Gastrocnemius medialis (tissue), 4 donors: ENCODE measurements around the gene CXCL1. TPM values are rescaled to one million over a fixed set of nuclear protein-coding genes. Genes with fewer than 3 reads are reported as not detected.
"Not testable (repeated sequence)": the region's sequence is repeated elsewhere in the genome, so short reads cannot be mapped to it uniquely, and the experiment has no call there.

Experiments used
- ATAC-seq, 2 donors: fragments of 150-250 bp; one replicate each; pipeline ENCODE4 v1.9.1; 2016
- DNase-seq, 2 donors: peaks; one replicate each; pipeline ENCODE4 v3.0.0-alpha.2; 2019
- H3K27ac ChIP-seq, 4 donors: fragments of 200-600 bp; sonication (generic); 1 replicate in 1 of 4; 2 replicates in 3 of 4; pipeline ENCODE4 v1.5.1; 2016 to 2018; ENCODE audit warnings: mild to moderate bottlenecking in 2 of 4, moderate library complexity in 1 of 4
- H3K27me3 ChIP-seq, 3 donors: fragments of 200-600 bp; sonication (generic) in 2 of 3; 1 replicate in 1 of 3; 2 replicates in 2 of 3; pipeline versions ENCODE4 v1.5.1 to v1.6.0; 2016 to 2019; ENCODE audit warnings: mild to moderate bottlenecking in 1 of 3, moderate library complexity in 1 of 3
- H3K36me3 ChIP-seq, 2 donors: fragments of 200-600 bp; sonication (generic) in 1 of 2; one replicate each; pipeline ENCODE4 v1.5.1; 2017 to 2018
- H3K4me1 ChIP-seq, 2 donors: fragments of 200-600 bp; sonication (generic) in 1 of 2; one replicate each; pipeline ENCODE4 v1.5.1; 2016 to 2017; ENCODE audit warnings: mild to moderate bottlenecking in 2 of 2
- H3K4me3 ChIP-seq, 4 donors: fragments of 200-600 bp; sonication (generic) in 3 of 4; 1 replicate in 1 of 4; 2 replicates in 3 of 4; pipeline ENCODE4 v1.5.1; 2016 to 2019; ENCODE audit warnings: mild to moderate bottlenecking in 2 of 4
- H3K9me3 ChIP-seq, 3 donors: fragments of 200-600 bp; sonication (generic) in 2 of 3; 1 replicate in 1 of 3; 2 replicates in 2 of 3; pipeline ENCODE4 v1.5.1; 2016 to 2019
- CTCF ChIP-seq, 5 experiments: fragments of 450-650 bp in 3 of 5; fragments of 200-600 bp in 2 of 5; sonication (generic) in 2 of 5; IDR thresholded peaks in 4 of 5; conservative IDR thresholded peaks in 1 of 5; 1 replicate in 4 of 5; 2 replicates in 1 of 5; pipeline ENCODE4 v1.5.1; 2016 to 2019; ENCODE audit warnings: antibody characterized with exemption in 5 of 5, mild to moderate bottlenecking in 3 of 5, moderate library complexity in 3 of 5
- POLR2A ChIP-seq, 2 donors: fragments of 450-650 bp; IDR thresholded peaks; one replicate each; pipeline ENCODE4 v1.6.1; 2017; ENCODE audit warnings: antibody characterized with exemption in 2 of 2, mild to moderate bottlenecking in 2 of 2, moderate library complexity in 2 of 2
- in situ Hi-C, 4 donors: fragments of 200-750 bp; cut with MboI; loops; one replicate each; pipeline versions ENCODE4 v1.15.0 to v1.8.0; 2017; ENCODE audit warnings: low sequenced_read_pairs in 4 of 4
- intact Hi-C: fragments of 100-400 bp; cut with DNase I; formaldehyde crosslinking; loops from one replicate; pipeline ENCODE4 v1.15.1; 2023; ENCODE audit warnings: low total_unique reads
- total RNA-seq, 4 donors: library from RNA; depleted of rRNA; stranded (reverse); fragments of >200 nt; gene quantifications; one replicate each; pipeline versions ENCODE4 v1.1.0 to v1.2.3, GENCODE V29; 2016

The CXCL1 gene
- total RNA-seq, 4 donors from 2014 or later = 2.7 to 3.2 TPM; not detected in 2

GRCh38 chr4:73896416-73896815 lies 27.2 kb downstream of the CXCL1 start:
- in situ Hi-C loops = no loop called here
- no peaks in the 10 kb centered on the region for H3K27me3 ChIP-seq
- TF ChIP-seq CTCF (IDR thresholded peaks at IDR 0.05 in 4 of 5, conservative IDR thresholded peaks at IDR 0.05 in 1 of 5) = no peak
- no peak for TF ChIP-seq POLR2A (IDR thresholded peaks at IDR 0.05)
- DNase-seq = no peak
- H3K27ac ChIP-seq = no peak overlapping the region
- ATAC-seq = no peak
- no peaks in the 10 kb centered on the region for H3K9me3 ChIP-seq
- H3K4me1 ChIP-seq = no peaks in the 10 kb centered on the region
- no peak overlapping the region for H3K4me3 ChIP-seq
- H3K36me3 ChIP-seq = no peaks in the 10 kb centered on the region
- intact Hi-C loops = no loop called here

- Histone ChIP-seq H3K36me3 (no peaks in the 10 kb centered on the region), H3K27ac (no peak overlapping the region), H3K27me3 (no peaks in the 10 kb centered on the region), H3K4me3 (no peak overlapping the region), H3K9me3 (no peaks in the 10 kb centered on the region), H3K4me1 (no peaks in the 10 kb centered on the region)
- intact Hi-C loops = no loop called here
- no peak for DNase-seq
- TF ChIP-seq CTCF (IDR thresholded peaks at IDR 0.05 in 4 of 5, conservative IDR thresholded peaks at IDR 0.05 in 1 of 5) (no peak), POLR2A (IDR thresholded peaks at IDR 0.05) (no peak)
- ATAC-seq = peak; percentile 50 to 61
- in situ Hi-C loops = no loop called here
These were observed 28.4 kb downstream of the CXCL1 start for GRCh38 chr4:73897380-73898136.

- H3K36me3 ChIP-seq, H3K27ac ChIP-seq, H3K27me3 ChIP-seq, H3K9me3 ChIP-seq, in situ Hi-C loops, H3K4me3 ChIP-seq, DNase-seq, intact Hi-C loops, H3K4me1 ChIP-seq, ATAC-seq: not testable (repeated sequence)
These were observed 30.1 kb downstream of the CXCL1 start for GRCh38 chr4:73899338-73899737.

GRCh38 chr4:73901031-73901430 lies 31.8 kb downstream of the CXCL1 start:
- TF ChIP-seq CTCF (IDR thresholded peaks at IDR 0.05 in 4 of 5, conservative IDR thresholded peaks at IDR 0.05 in 1 of 5) = no peak
- no peak for TF ChIP-seq POLR2A (IDR thresholded peaks at IDR 0.05)
- DNase-seq (no peak), ATAC-seq (no peak)
- no peak overlapping the region for H3K4me3 ChIP-seq
- no peaks in the 10 kb centered on the region for H3K9me3 ChIP-seq
- no peaks in the 10 kb centered on the region for H3K4me1 ChIP-seq
- intact Hi-C loops (no loop called here), in situ Hi-C loops (no loop called here)
- H3K27ac ChIP-seq = no peak overlapping the region
- no peaks in the 10 kb centered on the region for H3K36me3 ChIP-seq
- H3K27me3 ChIP-seq = no peaks in the 10 kb centered on the region

GRCh38 chr4:73902038-73902637 lies 32.9 kb downstream of the CXCL1 start:
- no peaks in the 10 kb centered on the region for H3K4me1 ChIP-seq
- intact Hi-C loops (no loop called here), in situ Hi-C loops (no loop called here)
- no peak overlapping the region for H3K27ac ChIP-seq
- H3K9me3 ChIP-seq = no peaks in the 10 kb centered on the region
- H3K4me3 ChIP-seq = no peak overlapping the region
- no peak for ATAC-seq
- no peaks in the 10 kb centered on the region for H3K36me3 ChIP-seq
- no peak for DNase-seq
- TF ChIP-seq CTCF (IDR thresholded peaks at IDR 0.05 in 4 of 5, conservative IDR thresholded peaks at IDR 0.05 in 1 of 5) (no peak), POLR2A (IDR thresholded peaks at IDR 0.05) (no peak)
- no peaks in the 10 kb centered on the region for H3K27me3 ChIP-seq
